Right lobe of liver (tissue), 4 donors: Measurements from ENCODE around the gene ARHGEF10L.

Experiments
- POLR2A ChIP-seq: fragments of 450-650 bp; IDR thresholded peaks from one replicate; pipeline ENCODE4 v1.6.1; 2017; ENCODE audit warnings: antibody characterized with exemption, mild to moderate bottlenecking
- TF ChIP-seq, protein P1 (sequence below), 4 donors: fragments of 200-600 bp in 3 of 4; fragments of 450-650 bp in 1 of 4; IDR thresholded peaks; one replicate each; pipeline versions ENCODE4 v1.5.1 to v1.8.0; 2016 to 2022; ENCODE audit warnings: antibody characterized with exemption in 4 of 4, mild to moderate bottlenecking in 2 of 4
- donor health status: DM: no; HTN: no; CAD: no.
- donor health status: DM: no; HTN: no; CAD: no.
- donor health status: DM: no; HTN: yes; CAD: no.

DNA sequence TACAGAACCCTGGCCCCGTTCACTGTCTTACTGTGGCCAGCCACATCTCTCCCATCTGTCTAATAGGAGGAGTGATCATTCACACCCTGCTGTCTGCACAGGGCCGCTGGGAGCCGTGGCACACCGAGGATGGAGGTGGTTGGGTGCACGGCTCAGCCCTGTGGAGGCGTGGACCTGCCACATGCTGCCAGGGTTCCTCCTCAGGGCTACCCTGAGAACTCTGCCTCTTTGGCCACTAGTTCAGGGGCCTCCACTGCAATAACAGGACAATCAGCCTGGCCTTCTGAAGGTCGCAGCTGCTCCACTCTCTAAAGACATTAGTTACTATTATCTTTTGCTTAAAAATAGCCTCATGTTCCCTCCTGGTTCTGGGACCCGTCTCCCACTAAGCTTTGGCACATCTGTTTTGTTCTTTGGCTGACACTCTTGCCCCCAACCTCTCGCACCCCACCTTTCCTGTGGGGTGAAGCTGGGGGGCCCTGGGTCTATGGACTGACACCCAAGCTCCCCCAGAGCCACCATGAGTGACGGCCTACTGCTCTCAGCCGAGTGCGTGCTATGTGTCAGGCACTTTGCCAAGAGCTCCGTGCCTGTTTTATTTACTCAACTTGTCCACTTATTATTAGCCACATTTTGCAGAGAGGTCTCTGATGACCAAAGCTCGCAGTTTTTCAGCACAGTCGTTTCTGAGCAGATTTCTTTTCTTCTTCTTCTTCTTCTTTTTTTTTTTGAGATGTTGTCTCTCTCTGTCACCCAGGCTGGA lies 66.3 kb downstream of the ARHGEF10L start:
- TF ChIP-seq, protein P1, sequence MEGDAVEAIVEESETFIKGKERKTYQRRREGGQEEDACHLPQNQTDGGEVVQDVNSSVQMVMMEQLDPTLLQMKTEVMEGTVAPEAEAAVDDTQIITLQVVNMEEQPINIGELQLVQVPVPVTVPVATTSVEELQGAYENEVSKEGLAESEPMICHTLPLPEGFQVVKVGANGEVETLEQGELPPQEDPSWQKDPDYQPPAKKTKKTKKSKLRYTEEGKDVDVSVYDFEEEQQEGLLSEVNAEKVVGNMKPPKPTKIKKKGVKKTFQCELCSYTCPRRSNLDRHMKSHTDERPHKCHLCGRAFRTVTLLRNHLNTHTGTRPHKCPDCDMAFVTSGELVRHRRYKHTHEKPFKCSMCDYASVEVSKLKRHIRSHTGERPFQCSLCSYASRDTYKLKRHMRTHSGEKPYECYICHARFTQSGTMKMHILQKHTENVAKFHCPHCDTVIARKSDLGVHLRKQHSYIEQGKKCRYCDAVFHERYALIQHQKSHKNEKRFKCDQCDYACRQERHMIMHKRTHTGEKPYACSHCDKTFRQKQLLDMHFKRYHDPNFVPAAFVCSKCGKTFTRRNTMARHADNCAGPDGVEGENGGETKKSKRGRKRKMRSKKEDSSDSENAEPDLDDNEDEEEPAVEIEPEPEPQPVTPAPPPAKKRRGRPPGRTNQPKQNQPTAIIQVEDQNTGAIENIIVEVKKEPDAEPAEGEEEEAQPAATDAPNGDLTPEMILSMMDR (IDR thresholded peaks at IDR 0.05) = no peak
- no peak for TF ChIP-seq POLR2A
